ENCODE data around the gene ATP6V0A4. TPM values are rescaled to one million over a fixed set of nuclear protein-coding genes. Genes with fewer than 3 reads are reported as not detected.

The ATP6V0A4 gene
- total RNA-seq, 1 experiment from 2014 or later, result 1.2 TPM

DNA sequence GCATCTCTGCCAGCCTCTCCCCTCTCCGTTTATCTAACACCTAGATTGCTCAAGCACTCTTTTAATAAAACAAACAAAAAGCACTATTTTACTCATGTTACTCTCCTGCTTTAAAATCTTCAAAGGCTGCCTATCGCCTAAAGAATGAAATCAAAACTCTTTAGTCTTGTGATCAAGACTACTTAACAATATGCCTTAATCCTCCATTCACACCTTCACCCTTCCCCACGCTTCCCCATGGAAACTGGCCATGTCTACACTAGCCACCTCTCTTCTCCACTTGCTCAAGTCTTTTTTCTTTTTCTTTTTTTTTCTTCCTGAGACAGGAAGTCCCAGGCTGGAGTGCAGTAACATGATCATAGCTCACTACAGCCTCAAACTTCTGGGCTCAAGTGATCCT is 48.0 kb downstream of the ATP6V0A4 start:
- BruUV-seq (replicated peaks), result no TSS peak
- H3K27ac Mint-ChIP-seq (ENCODE audit: unreplicated experiment), result no peak overlapping the region
- H3K4me1 ChIP-seq, result peaks cover 17% of the 10 kb centered on the region
- H3K9me3 ChIP-seq, result no peaks in the 10 kb centered on the region
- no peaks in the 10 kb centered on the region for H3K27me3 Mint-ChIP-seq (ENCODE audit: insufficient read depth, unreplicated experiment)
- no peak overlapping the region for H3K4me3 ChIP-seq (ENCODE audit: low read depth, low read length)
- ChIA-PET CTCF (no interaction called here), POLR2A (no interaction called here)
- H3K27me3 ChIP-seq (replicated peaks; ENCODE audit: control insufficient read depth, insufficient read depth, low read length), result no peaks in the 10 kb centered on the region
- intact Hi-C loops (cut with micrococcal nuclease; ENCODE audit: unreplicated experiment), result no loop called here
- TF ChIP-seq CTCF (IDR thresholded peaks at IDR 0.05; ENCODE audit: insufficient read depth in 1 of 2, low read depth in 1 of 2, low read length in 1 of 2, severe bottlenecking in 1 of 2, unreplicated experiment in 1 of 2), result no peak
- no peaks in the 10 kb centered on the region for H3K9me3 Mint-ChIP-seq (ENCODE audit: unreplicated experiment)
- H3K36me3 ChIP-seq (ENCODE audit: control insufficient read depth, insufficient read depth, low read length), result no peaks in the 10 kb centered on the region
- no peak for DNase-seq
- H3K4me3 Mint-ChIP-seq (ENCODE audit: unreplicated experiment), result no peak overlapping the region
- peaks cover 5% of the 10 kb centered on the region for H3K36me3 Mint-ChIP-seq (ENCODE audit: insufficient read depth, unreplicated experiment)
- H3K4me1 Mint-ChIP-seq (ENCODE audit: low read depth, unreplicated experiment), result peaks cover 25% of the 10 kb centered on the region

DNA sequence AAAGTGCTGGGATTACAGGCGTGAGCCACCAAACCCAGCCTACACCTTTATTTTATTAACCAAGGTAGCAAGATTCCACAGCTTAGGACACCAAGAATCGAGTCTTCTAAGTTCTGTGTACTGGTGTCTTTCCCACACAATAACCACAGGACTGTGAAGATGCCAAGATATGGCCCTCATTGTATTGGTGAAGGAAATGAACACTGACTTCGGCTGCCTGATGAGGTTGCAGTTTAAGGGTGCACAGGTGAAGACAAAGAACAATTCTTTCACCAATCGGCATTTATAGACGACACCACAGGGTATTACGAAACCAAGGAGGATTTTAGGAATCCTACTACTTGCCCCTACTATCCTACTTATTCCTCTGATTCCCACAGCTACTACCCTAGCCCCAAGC is 49.3 kb downstream of the ATP6V0A4 start:
- intact Hi-C loops (cut with micrococcal nuclease; ENCODE audit: unreplicated experiment), result no loop called here
- H3K4me1 Mint-ChIP-seq (ENCODE audit: low read depth, unreplicated experiment), result peaks cover 25% of the 10 kb centered on the region
- H3K36me3 Mint-ChIP-seq (ENCODE audit: insufficient read depth, unreplicated experiment), result peaks cover 6% of the 10 kb centered on the region
- CTCF ChIA-PET, result interaction anchor here (1.8 kb wide), 1 partner anchor 10 kb away, joined by 5 read pairs; no protein-coding TSS in a partner anchor
- no peak overlapping the region for H3K4me3 Mint-ChIP-seq (ENCODE audit: unreplicated experiment)
- Histone ChIP-seq H3K4me3 (ENCODE audit: low read depth, low read length) (no peak overlapping the region), H3K9me3 (no peaks in the 10 kb centered on the region), H3K36me3 (ENCODE audit: control insufficient read depth, insufficient read depth, low read length) (no peaks in the 10 kb centered on the region), H3K27me3 (replicated peaks; ENCODE audit: control insufficient read depth, insufficient read depth, low read length) (no peaks in the 10 kb centered on the region), H3K4me1 (peaks cover 13% of the 10 kb centered on the region)
- DNase-seq, result no peak
- BruUV-seq (replicated peaks), result no TSS peak
- POLR2A ChIA-PET, result no interaction called here
- H3K27me3 Mint-ChIP-seq (ENCODE audit: insufficient read depth, unreplicated experiment), result no peaks in the 10 kb centered on the region
- no peak for TF ChIP-seq CTCF (IDR thresholded peaks at IDR 0.05; ENCODE audit: insufficient read depth in 1 of 2, low read depth in 1 of 2, low read length in 1 of 2, severe bottlenecking in 1 of 2, unreplicated experiment in 1 of 2)
- H3K27ac Mint-ChIP-seq (ENCODE audit: unreplicated experiment), result no peak overlapping the region
- H3K9me3 Mint-ChIP-seq (ENCODE audit: unreplicated experiment), result no peaks in the 10 kb centered on the region

DNA sequence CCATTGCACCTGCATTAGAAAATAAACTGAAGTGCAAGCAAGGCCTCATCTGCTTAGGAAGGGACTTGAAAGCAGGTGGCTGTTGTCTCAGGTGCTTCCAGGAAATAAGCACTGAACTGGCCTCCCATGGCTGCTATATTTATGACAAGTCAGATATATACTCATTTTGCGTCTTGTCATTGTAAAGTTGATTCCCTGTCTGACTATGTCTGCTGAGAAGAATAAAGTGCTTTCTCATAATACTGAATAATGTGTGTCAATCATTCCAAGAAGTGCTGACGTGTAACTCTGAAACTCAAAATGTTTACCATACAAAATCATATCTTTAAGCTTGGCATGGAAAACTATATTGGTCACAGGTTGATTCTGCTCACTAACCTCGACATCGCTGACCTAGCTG is 51.9 kb downstream of the ATP6V0A4 start:
- peaks cover 14% of the 10 kb centered on the region for H3K4me1 Mint-ChIP-seq (ENCODE audit: low read depth, unreplicated experiment)
- H3K27me3 Mint-ChIP-seq (ENCODE audit: insufficient read depth, unreplicated experiment), result no peaks in the 10 kb centered on the region
- H3K9me3 ChIP-seq, result no peaks in the 10 kb centered on the region
- H3K4me1 ChIP-seq, result peaks cover 2% of the 10 kb centered on the region; the same call in 1 of the 2 replicates
- H3K27ac Mint-ChIP-seq (ENCODE audit: unreplicated experiment), result no peak overlapping the region
- DNase-seq, result no peak
- no peaks in the 10 kb centered on the region for H3K27me3 ChIP-seq (replicated peaks; ENCODE audit: control insufficient read depth, insufficient read depth, low read length)
- H3K36me3 ChIP-seq (ENCODE audit: control insufficient read depth, insufficient read depth, low read length), result no peaks in the 10 kb centered on the region
- intact Hi-C loops (cut with micrococcal nuclease; ENCODE audit: unreplicated experiment), result no loop called here
- BruUV-seq (replicated peaks), result no TSS peak
- no peak overlapping the region for H3K4me3 ChIP-seq (ENCODE audit: low read depth, low read length)
- TF ChIP-seq CTCF (IDR thresholded peaks at IDR 0.05; ENCODE audit: insufficient read depth in 1 of 2, low read depth in 1 of 2, low read length in 1 of 2, severe bottlenecking in 1 of 2, unreplicated experiment in 1 of 2), result no peak
- ChIA-PET CTCF (no interaction called here), POLR2A (no interaction called here)
- H3K4me3 Mint-ChIP-seq (ENCODE audit: unreplicated experiment), result no peak overlapping the region
- no peaks in the 10 kb centered on the region for H3K9me3 Mint-ChIP-seq (ENCODE audit: unreplicated experiment)
- H3K36me3 Mint-ChIP-seq (ENCODE audit: insufficient read depth, unreplicated experiment), result peaks cover 6% of the 10 kb centered on the region

All from Caco-2 (cell line).